Measurements from ENCODE around the gene MATR3. TPM values are rescaled to one million over a fixed set of nuclear protein-coding genes. Genes with fewer than 3 reads are reported as not detected.

Gene MATR3
- total RNA-seq, 1 donor from 2014 or later = 213 TPM

Other genes with a start within 250 kb of the MATR3 start
- gene SIL1, start 95.4 kb upstream of the MATR3 start, total RNA-seq = 55.4 and 64.9 TPM in 2 replicates
- gene PAIP2, start 48.1 kb downstream of the MATR3 start, total RNA-seq = 74.3 and 94.6 TPM in 2 replicates
- not detected in 2 replicates for gene SLC23A1, start 89.6 kb downstream of the MATR3 start, total RNA-seq
- gene MZB1, start 96.2 kb downstream of the MATR3 start, total RNA-seq = 0.04 TPM in 1 of 2 replicates, not detected in the other
- gene PROB1, start 101.4 kb downstream of the MATR3 start, total RNA-seq = 0.79 and 2.5 TPM in 2 replicates
- gene SPATA24, start 110.3 kb downstream of the MATR3 start, total RNA-seq = 6.7 and 9.4 TPM in 2 replicates
- gene DNAJC18, start 145.8 kb downstream of the MATR3 start, total RNA-seq = 5.9 and 7.6 TPM in 2 replicates
- gene ECSCR, start 169.0 kb downstream of the MATR3 start, total RNA-seq = 448 and 513 TPM in 2 replicates
- gene SMIM33, start 177.3 kb downstream of the MATR3 start, total RNA-seq = under 0.01 TPM in 1 of 2 replicates, not detected in the other
- gene STING1, start 189.0 kb downstream of the MATR3 start, total RNA-seq = 89.4 and 92.2 TPM in 2 replicates

Measured in pulmonary artery endothelial cell (primary cell).